Measurements from ENCODE around the gene ZFHX3.
"Not testable (repeated sequence)": the region's sequence is repeated elsewhere in the genome, so short reads cannot be mapped to it uniquely, and the experiment has no call there.

The ZFHX3 gene

GRCh38 chr16:73080931-73081330, 33.0 kb upstream of the ZFHX3 start:
- no peak for DNase-seq (ENCODE audit: low read depth)
- no peak overlapping the region for H3K4me3 ChIP-seq (ENCODE audit: low read depth, low read length)
- in situ Hi-C loops (cut with HindIII; ENCODE audit: low sequenced_read_pairs) = no loop called here
- TF ChIP-seq, protein P1, sequence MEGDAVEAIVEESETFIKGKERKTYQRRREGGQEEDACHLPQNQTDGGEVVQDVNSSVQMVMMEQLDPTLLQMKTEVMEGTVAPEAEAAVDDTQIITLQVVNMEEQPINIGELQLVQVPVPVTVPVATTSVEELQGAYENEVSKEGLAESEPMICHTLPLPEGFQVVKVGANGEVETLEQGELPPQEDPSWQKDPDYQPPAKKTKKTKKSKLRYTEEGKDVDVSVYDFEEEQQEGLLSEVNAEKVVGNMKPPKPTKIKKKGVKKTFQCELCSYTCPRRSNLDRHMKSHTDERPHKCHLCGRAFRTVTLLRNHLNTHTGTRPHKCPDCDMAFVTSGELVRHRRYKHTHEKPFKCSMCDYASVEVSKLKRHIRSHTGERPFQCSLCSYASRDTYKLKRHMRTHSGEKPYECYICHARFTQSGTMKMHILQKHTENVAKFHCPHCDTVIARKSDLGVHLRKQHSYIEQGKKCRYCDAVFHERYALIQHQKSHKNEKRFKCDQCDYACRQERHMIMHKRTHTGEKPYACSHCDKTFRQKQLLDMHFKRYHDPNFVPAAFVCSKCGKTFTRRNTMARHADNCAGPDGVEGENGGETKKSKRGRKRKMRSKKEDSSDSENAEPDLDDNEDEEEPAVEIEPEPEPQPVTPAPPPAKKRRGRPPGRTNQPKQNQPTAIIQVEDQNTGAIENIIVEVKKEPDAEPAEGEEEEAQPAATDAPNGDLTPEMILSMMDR (IDR thresholded peaks at IDR 0.05; ENCODE audit: low read depth, low read length, missing control alignments) = no peak

DNA sequence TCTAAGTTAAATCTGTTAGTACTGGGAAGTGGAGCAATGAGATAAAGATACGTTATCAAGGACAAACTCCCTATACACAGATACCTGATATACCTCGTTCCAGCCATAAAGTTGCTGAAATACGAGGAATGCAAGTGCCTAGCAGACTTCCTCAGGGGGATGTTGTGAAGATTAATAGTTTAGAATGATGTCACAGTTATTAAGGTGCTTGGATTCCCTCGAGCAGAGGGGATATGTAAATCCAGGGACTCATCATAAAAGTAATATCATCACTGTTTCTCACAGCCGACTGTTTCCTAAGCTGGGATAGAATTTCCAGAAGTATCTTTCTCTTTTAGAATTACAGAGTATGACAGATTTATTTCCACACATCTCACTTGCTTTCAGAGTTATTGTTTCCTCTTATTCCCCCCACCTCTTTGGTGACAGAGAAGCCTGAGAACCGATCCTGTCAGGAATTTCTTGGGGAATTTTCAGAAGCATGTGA, 28.4 kb upstream of the ZFHX3 start:
- in situ Hi-C loops (cut with HindIII; ENCODE audit: low sequenced_read_pairs) = no loop called here
- DNase-seq (ENCODE audit: low read depth) = no peak
- no peak overlapping the region for H3K4me3 ChIP-seq (ENCODE audit: low read depth, low read length)
- TF ChIP-seq, protein P1 (IDR thresholded peaks at IDR 0.05; ENCODE audit: low read depth, low read length, missing control alignments) = no peak

- in situ Hi-C loops (cut with HindIII; ENCODE audit: low sequenced_read_pairs) = no loop called here
- TF ChIP-seq, protein P1 (IDR thresholded peaks at IDR 0.05; ENCODE audit: low read depth, low read length, missing control alignments) = no peak
- no peak for DNase-seq (ENCODE audit: low read depth)
- no peak overlapping the region for H3K4me3 ChIP-seq (ENCODE audit: low read depth, low read length)
Measured at GRCh38 chr16:73074382-73074781, 26.5 kb upstream of the ZFHX3 start.

- DNase-seq (ENCODE audit: low read depth); H3K4me3 ChIP-seq (ENCODE audit: low read depth, low read length); in situ Hi-C loops (cut with HindIII; ENCODE audit: low sequenced_read_pairs): not testable (repeated sequence)
Measured at GRCh38 chr16:73072051-73072450, 24.1 kb upstream of the ZFHX3 start.

DNA sequence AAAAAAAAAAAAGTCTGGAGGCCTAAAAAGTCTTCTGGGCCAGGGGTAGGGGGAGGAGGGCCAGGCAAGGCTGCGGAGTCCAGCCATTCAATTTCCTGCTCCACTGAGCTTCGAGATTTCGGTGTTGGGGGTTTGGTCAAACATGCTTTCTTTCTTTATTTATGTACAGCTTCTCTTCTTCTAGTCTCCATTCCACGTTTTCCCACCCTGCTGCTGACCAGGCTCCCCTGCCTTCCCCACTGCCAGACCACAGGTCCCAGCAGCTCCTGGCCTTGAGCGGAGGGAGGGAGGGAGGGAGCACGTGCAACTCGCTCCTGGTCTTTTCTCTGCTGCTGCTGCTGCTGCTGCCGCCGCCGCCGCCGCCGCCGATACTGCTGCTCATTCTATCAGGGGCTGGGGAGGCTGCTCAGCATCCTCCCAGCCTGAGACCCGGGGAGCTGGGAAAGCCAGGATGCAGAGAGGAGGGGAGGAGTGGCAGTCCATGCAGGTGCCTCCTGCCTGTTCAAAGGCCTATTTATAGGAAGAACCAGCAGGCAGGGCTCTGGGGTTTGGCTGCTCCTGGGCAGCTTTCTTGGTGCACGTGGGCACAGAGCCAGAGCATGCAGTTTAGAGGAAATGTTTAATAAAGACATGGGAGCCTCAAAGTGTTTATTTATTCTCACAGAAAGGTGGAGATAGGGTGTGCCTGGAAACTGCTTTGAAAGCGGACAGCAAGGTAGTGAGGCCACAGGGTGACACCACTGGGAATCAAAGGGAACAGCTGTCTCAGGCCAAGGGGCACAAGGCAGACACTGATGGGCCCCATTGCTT, 23.4 kb upstream of the ZFHX3 start:
- in situ Hi-C loops (cut with HindIII; ENCODE audit: low sequenced_read_pairs) = no loop called here
- TF ChIP-seq, protein P1 (IDR thresholded peaks at IDR 0.05; ENCODE audit: low read depth, low read length, missing control alignments) = no peak
- no peak overlapping the region for H3K4me3 ChIP-seq (ENCODE audit: low read depth, low read length)
- DNase-seq (ENCODE audit: low read depth) = no peak

GRCh38 chr16:73069581-73070262, 21.8 kb upstream of the ZFHX3 start:
- H3K4me3 ChIP-seq (ENCODE audit: low read depth, low read length) = no peak overlapping the region
- DNase-seq (ENCODE audit: low read depth) = no peak
- TF ChIP-seq, protein P1 (IDR thresholded peaks at IDR 0.05; ENCODE audit: low read depth, low read length, missing control alignments) = no peak
- in situ Hi-C loops (cut with HindIII; ENCODE audit: low sequenced_read_pairs) = no loop called here

All from astrocyte of the cerebellum (primary cell).